ENCODE data around the gene MAP3K4. TPM values are rescaled to one million over a fixed set of nuclear protein-coding genes. Genes with fewer than 3 reads are reported as not detected.

The MAP3K4 gene
- total RNA-seq, 2 donors from 2014 or later, result 32.1 to 42.2 TPM

DNA sequence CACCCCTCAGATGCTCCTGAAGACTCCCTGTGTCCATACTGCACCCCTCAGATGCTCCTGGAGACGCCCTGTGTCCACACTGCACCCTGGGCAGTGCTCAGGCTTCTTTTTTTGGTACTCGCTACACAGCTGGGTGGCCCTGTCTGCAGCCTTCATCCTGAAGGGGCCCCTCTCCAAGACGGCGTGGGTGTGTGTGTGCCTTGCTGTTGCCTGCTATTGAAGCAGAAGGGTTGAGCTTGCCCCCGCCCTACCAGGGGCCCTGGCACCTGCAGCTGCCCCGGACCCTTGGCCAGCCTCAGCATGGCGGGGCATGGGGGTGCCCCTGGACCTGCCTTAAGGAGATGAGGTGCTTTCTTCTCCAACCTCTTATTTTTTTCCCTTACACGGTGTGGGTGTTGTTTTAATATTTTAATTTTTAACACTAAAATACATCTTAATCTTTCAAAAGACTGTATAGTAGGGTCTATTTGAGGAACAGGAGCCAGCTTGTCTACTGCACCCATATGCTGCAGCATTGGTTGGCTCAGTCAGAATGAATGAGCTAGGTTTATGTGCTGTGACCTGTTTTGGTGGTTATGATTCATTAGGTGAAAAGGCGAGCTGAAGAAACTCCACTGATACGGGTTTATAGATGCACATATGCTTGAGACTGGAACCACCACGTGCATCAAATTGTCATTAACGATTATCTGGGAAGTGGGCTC is 146.4 kb downstream of the MAP3K4 start:
- no peaks in the 10 kb centered on the region for H3K36me3 ChIP-seq

DNA sequence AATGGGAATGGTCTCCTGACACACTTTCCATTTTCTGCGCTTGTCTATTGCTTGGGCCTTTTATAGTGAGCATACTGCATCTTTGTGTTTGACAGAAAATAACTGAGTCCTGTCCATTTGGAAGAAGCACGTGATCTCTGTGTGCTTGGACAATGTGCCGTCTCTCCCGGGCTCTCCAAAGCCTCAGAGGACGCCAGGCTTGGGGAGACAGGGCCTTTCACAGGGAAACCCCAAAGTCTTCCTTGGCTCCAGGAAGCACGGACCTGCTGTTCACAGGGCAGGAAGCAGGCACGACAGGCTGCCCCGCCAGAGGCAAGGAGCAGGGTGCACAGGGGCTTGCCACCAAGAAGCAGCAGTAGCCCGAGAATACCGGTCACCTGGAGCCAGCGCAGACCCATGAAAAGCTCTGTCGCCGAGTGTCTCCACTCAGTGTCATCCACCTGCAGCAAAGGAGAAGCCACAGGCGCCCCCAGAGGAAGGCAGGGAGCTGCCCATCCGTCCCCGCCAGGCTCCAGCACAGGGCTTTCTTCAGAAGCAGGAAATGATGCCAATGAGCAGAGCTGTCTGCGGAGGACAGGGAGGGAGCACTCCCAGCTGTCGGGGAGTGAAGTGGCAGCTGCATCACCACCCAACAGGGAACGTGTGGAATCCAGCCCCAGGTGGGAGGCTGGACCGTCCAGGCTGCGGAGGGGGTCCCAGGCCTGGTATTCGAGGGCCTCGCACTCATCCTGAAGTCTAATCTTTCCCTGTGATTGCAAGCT is 147.2 kb downstream of the MAP3K4 start:
- Histone ChIP-seq H3K27me3 (no peaks in the 10 kb centered on the region), H3K27ac (no peak overlapping the region), H3K4me3 (no peak overlapping the region), H3K9me3 (no peaks in the 10 kb centered on the region), H3K9ac (ENCODE audit: low read depth in 2 of 2, low read length in 2 of 2) (no peak overlapping the region), H3K36me3 (no peaks in the 10 kb centered on the region), H3K4me1 (no peaks in the 10 kb centered on the region)
- TF ChIP-seq, protein P1, sequence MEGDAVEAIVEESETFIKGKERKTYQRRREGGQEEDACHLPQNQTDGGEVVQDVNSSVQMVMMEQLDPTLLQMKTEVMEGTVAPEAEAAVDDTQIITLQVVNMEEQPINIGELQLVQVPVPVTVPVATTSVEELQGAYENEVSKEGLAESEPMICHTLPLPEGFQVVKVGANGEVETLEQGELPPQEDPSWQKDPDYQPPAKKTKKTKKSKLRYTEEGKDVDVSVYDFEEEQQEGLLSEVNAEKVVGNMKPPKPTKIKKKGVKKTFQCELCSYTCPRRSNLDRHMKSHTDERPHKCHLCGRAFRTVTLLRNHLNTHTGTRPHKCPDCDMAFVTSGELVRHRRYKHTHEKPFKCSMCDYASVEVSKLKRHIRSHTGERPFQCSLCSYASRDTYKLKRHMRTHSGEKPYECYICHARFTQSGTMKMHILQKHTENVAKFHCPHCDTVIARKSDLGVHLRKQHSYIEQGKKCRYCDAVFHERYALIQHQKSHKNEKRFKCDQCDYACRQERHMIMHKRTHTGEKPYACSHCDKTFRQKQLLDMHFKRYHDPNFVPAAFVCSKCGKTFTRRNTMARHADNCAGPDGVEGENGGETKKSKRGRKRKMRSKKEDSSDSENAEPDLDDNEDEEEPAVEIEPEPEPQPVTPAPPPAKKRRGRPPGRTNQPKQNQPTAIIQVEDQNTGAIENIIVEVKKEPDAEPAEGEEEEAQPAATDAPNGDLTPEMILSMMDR (IDR thresholded peaks at IDR 0.05), result no peak
- no peak for DNase-seq
- intact Hi-C loops (cut with DNase I), result no loop called here

More for the DNA sequence above, 146.4 kb downstream of the MAP3K4 start:
- H3K9me3 ChIP-seq, result no peaks in the 10 kb centered on the region
- no peak overlapping the region for H3K4me3 ChIP-seq
- intact Hi-C loops (cut with DNase I), result no loop called here
- no peak overlapping the region for H3K27ac ChIP-seq
- no peaks in the 10 kb centered on the region for H3K4me1 ChIP-seq
- H3K27me3 ChIP-seq, result no peaks in the 10 kb centered on the region
- DNase-seq, result no peak
- H3K9ac ChIP-seq (ENCODE audit: low read depth in 2 of 2, low read length in 2 of 2), result no peak overlapping the region
- TF ChIP-seq, protein P1 (IDR thresholded peaks at IDR 0.05), result no peak

DNA sequence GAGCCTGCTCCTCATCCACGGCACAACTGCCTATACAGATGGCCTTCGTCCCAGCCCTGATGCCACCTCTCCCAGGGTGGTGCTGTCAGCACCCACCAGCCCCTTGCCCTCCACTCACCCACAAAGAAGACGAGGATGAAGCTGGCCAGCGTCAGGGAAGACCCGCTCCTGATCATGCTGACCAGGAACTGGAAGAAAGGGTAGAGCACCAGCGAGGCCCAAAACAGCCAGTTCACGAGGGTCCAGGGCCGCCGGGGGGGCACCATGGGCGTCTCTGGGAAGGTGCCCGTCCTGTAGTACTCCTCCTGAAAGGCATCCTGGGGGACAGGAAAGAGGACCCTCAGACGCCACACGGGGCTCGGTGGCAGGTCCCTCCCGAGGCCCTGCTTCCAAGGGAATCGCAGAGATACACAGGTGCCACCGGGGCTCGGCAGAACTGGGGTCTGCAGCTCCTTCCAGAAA is 147.8 kb downstream of the MAP3K4 start:
- H3K4me3 ChIP-seq, result no peak overlapping the region
- TF ChIP-seq, protein P1 (IDR thresholded peaks at IDR 0.05), result no peak
- no peaks in the 10 kb centered on the region for H3K4me1 ChIP-seq
- H3K27me3 ChIP-seq, result no peaks in the 10 kb centered on the region
- intact Hi-C loops (cut with DNase I), result no loop called here
- DNase-seq, result no peak
- no peak overlapping the region for H3K9ac ChIP-seq (ENCODE audit: low read depth in 2 of 2, low read length in 2 of 2)
- no peaks in the 10 kb centered on the region for H3K36me3 ChIP-seq
- H3K27ac ChIP-seq, result no peak overlapping the region
- H3K9me3 ChIP-seq, result no peaks in the 10 kb centered on the region

DNA sequence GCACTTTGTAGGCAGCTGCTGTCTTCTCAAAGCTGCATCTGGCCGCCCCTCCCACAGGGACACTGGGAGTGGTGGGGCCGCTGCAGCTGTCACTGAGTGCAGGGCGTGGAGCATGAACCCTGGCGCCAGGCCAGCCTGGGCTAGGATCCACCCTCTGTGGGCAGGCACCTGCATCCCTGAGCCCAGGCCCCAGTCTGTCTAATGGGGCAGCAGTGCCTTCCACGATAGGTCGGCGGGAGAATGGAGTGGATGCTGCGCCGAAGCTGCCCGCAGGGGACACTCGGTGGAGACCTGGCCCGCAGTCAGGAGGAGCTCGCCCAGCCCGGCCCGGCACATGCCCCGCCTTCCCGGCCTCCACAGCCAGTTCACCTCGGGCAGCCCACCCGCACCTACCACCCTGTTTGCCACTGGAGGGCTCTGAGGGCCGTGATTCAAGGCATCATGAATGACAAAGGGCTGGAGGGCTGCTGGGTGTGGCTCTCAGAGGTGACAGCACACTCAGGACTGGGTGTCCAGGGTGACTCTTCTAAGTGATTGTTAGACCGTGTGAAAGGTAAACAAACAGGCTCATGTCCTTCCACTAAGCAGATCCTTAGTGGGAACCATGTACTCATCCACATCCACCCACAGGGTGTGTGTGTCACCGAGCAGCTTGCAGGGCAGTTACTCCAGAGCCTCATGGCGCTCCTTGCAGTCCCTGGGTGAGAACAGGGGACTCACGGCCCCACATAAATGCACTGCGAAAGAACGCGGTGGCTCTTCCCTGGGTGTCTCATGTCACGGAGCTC is 148.4 kb downstream of the MAP3K4 start:
- H3K4me1 ChIP-seq, result no peaks in the 10 kb centered on the region
- H3K36me3 ChIP-seq, result no peaks in the 10 kb centered on the region
- H3K9me3 ChIP-seq, result no peaks in the 10 kb centered on the region
- DNase-seq, result peak; percentile 52
- no peak overlapping the region for H3K27ac ChIP-seq
- TF ChIP-seq, protein P1 (IDR thresholded peaks at IDR 0.05), result no peak
- H3K27me3 ChIP-seq, result no peaks in the 10 kb centered on the region
- no peak overlapping the region for H3K9ac ChIP-seq (ENCODE audit: low read depth in 2 of 2, low read length in 2 of 2)
- H3K4me3 ChIP-seq, result no peak overlapping the region
- intact Hi-C loops (cut with DNase I), result no loop called here

- intact Hi-C loops (cut with DNase I), result no loop called here
- no peaks in the 10 kb centered on the region for H3K4me1 ChIP-seq
- no peaks in the 10 kb centered on the region for H3K9me3 ChIP-seq
- no peak for DNase-seq
- TF ChIP-seq, protein P1 (IDR thresholded peaks at IDR 0.05), result no peak
- H3K36me3 ChIP-seq, result no peaks in the 10 kb centered on the region
- H3K9ac ChIP-seq (ENCODE audit: low read depth in 2 of 2, low read length in 2 of 2), result no peak overlapping the region
- no peak overlapping the region for H3K4me3 ChIP-seq
- H3K27me3 ChIP-seq, result no peaks in the 10 kb centered on the region
- H3K27ac ChIP-seq, result no peak overlapping the region
These were observed 148.9 kb downstream of the MAP3K4 start for GRCh38 chr6:161140554-161140875.

Measured in colonic mucosa (tissue), 4 donors.